ENCODE results near the gene COLGALT1.

DNA sequence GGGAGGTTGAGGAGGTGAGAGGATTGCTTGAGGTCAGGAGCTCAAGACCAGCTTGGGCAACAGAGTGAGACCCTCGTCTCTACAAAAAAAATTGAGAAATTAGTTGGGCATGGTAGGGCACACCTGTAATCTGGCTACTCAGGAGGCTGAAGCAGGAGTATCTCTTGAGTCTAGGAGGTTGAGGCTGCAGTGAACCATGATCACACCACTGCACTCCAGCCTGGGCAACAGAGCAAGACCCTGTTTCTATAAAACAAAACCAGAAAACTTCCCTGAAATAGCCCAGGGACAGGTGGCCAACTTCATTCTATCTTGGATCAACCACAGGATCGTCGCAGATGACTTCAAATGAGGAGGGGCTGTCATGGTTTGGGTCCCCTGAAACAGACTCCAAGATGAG, 28.7 kb downstream of the COLGALT1 start:
- TF ChIP-seq, protein P1, sequence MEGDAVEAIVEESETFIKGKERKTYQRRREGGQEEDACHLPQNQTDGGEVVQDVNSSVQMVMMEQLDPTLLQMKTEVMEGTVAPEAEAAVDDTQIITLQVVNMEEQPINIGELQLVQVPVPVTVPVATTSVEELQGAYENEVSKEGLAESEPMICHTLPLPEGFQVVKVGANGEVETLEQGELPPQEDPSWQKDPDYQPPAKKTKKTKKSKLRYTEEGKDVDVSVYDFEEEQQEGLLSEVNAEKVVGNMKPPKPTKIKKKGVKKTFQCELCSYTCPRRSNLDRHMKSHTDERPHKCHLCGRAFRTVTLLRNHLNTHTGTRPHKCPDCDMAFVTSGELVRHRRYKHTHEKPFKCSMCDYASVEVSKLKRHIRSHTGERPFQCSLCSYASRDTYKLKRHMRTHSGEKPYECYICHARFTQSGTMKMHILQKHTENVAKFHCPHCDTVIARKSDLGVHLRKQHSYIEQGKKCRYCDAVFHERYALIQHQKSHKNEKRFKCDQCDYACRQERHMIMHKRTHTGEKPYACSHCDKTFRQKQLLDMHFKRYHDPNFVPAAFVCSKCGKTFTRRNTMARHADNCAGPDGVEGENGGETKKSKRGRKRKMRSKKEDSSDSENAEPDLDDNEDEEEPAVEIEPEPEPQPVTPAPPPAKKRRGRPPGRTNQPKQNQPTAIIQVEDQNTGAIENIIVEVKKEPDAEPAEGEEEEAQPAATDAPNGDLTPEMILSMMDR (IDR thresholded peaks at IDR 0.05; ENCODE audit: insufficient read depth, low read length, poor library complexity, severe bottlenecking): no peak
- TF ChIP-seq EZH2phosphoT487 (conservative IDR thresholded peaks at IDR 0.05; ENCODE audit: low read length): no peak

Measured in SU-DHL-6 (cell line).